H1 (cell line): ENCODE measurements around the gene DGAT2.

ENCODE experiments used
- CBX8 ChIP-seq: fragments of 300-800, 300-1000 bp; sonication (generic); IDR thresholded peaks from 2 replicates; pipeline ENCODE4 v1.7.1; 2016; ENCODE audit warnings: low read depth, low read length, borderline replicate concordance
- EP300 ChIP-seq, 2 experiments: IDR thresholded peaks; 1 replicate in 1 of 2; 2 replicates in 1 of 2; pipeline ENCODE4 v1.6.1; 2011 to 2012; ENCODE audit warnings: low read depth in 2 of 2, low read length in 2 of 2, mild to moderate bottlenecking in 2 of 2, borderline replicate concordance in 1 of 2, inconsistent platforms in 1 of 2, moderate library complexity in 1 of 2
- EZH2 ChIP-seq: fragments of 200-600 bp; sonication (generic); IDR thresholded peaks from 2 replicates; pipeline ENCODE4 v1.7.1; 2012; ENCODE audit warnings: low read depth, mild to moderate bottlenecking, moderate library complexity, low read length, inconsistent platforms; ENCODE audit not compliant: severe bottlenecking
- POLR2A ChIP-seq, 2 experiments: IDR thresholded peaks; 1 replicate in 1 of 2; 2 replicates in 1 of 2; pipeline ENCODE4 v1.6.1; 2011; ENCODE audit warnings: low read depth in 2 of 2, low read length in 2 of 2, mild to moderate bottlenecking in 2 of 2; ENCODE audit errors: control extremely low read depth in 1 of 2
- POU5F1 ChIP-seq: IDR thresholded peaks from 2 replicates; pipeline ENCODE4 v1.6.1; 2011; ENCODE audit warnings: low read depth, mild to moderate bottlenecking, low read length, moderate library complexity
- USF2 ChIP-seq: IDR thresholded peaks from 2 replicates; pipeline ENCODE4 v1.6.1; 2011; ENCODE audit warnings: low read length, improper control_type of control experiment

- TF ChIP-seq USF2 (no peak), EP300 (IDR thresholded peaks at IDR 0.05; ENCODE audit: borderline replicate concordance in 1 of 2, low read depth in 2 of 2, low read length in 2 of 2) (no peak), POU5F1 (no peak), CBX8 (no peak), POLR2A (IDR thresholded peaks at IDR 0.05; ENCODE audit: control extremely low read depth in 1 of 2, low read depth in 2 of 2, low read length in 2 of 2) (no peak), EZH2 (no peak)
Measured at GRCh38 chr11:75728992-75729391, 39.6 kb upstream of the DGAT2 start.
